ENCODE results near the gene PAX5.

PAX5 gene

GRCh38 chr9:36794461-36794860 lies 239.6 kb downstream of the PAX5 start:
- no peak for TF ChIP-seq CTCF (IDR thresholded peaks at IDR 0.05; ENCODE audit: extremely low read depth, missing control alignments)
- no peak for DNase-seq (ENCODE audit: low spot score)

DNA sequence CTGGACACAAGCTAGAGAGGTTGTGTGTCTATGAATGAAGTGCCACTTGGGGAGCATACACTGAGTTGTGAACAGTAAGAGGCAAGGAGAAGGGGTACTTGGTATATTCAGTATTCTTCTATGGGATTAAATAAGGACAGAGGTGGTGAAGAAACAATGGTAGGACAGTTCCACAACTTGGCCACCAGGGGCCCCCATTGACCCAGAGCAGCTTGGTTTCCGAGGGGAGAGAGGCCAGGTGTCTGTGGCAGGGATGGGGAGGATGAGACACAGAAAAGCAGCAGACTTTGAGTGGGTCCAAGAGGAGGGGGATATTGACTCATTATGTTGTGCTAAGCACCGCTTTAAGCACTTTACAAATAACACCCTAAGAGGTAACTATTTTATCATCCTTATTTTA lies 240.8 kb downstream of the PAX5 start:
- DNase-seq (ENCODE audit: low spot score), result no peak
- TF ChIP-seq CTCF (IDR thresholded peaks at IDR 0.05; ENCODE audit: extremely low read depth, missing control alignments), result no peak

DNA sequence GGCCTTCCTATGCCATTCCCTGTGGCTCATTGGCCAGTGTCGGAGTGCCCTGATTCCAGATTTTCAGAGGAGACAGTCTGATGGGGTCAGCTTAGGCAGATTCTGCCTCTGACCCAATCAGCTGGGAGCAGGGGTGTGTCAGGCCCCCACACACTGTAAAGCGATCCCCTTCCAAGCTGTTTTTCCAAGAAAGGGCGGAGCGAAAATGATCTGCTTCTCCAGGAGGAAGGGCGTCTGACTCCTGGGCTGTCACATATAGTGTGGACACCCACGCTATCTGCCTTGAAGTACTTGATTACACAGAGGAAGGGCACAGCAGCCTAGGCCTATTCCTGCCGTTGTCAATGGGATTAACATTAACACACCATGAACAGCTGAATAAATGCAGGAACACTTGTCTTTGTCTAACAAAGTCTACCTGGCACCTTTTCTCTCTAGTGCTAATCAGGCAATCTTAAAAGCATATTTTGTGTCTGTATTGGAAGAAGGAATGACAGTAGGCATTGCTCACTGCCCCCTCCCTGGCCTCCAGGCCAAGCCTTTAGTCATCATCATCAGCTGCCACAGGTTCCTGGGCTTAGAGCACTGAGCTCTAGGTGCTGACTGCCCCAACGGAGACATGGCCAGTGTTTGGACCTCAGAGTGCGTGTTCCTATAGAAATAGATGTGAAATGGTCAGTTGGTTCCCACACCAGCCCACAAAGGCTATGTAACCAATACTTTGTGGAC lies 242.7 kb downstream of the PAX5 start:
- TF ChIP-seq CTCF (IDR thresholded peaks at IDR 0.05; ENCODE audit: extremely low read depth, missing control alignments), result no peak
- no peak for DNase-seq (ENCODE audit: low spot score)

DNA sequence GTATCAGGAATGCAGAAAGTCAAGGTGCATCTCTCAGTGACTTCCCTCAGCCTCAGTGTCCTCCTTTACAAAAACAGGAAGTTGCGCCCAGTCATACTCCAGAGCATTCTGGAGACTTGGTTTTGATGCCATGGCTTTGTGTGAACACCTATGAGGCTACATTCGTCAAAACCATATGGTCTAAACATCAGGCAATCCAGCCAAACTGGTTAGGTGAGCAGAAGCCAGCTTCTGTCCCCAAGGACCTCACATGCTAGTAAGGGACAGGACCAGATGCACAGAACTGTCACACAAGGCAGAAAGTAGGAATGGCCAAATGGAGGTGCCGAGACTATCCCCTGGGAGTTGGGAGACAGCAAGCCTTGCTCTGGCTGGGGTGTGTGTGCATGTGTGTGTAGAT lies 244.2 kb downstream of the PAX5 start:
- DNase-seq (ENCODE audit: low spot score), result no peak
- no peak for TF ChIP-seq CTCF (IDR thresholded peaks at IDR 0.05; ENCODE audit: extremely low read depth, missing control alignments)

DNA sequence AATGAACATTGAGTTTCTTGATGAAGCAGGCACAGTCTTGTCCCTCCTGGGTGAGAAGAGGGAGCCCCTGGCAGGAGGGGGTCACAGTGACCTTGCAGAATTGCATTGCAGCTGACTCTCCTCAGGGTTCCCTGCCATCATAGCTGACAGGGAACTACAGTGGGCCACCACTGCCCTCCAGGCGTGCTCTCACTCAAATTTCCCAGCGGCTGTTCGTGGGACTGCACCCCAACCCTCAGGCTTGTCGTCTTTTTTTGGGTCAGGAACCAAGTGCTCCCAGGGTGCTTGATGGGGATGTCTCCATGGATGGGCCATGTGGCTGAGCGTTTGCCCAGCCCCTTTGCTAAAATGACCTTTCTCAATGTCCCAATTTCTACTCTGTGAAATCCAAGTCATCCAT lies 245.5 kb downstream of the PAX5 start:
- peak; percentile 30 for DNase-seq (ENCODE audit: low spot score)
- TF ChIP-seq CTCF (IDR thresholded peaks at IDR 0.05; ENCODE audit: extremely low read depth, missing control alignments), result peak; percentile 31

DNA sequence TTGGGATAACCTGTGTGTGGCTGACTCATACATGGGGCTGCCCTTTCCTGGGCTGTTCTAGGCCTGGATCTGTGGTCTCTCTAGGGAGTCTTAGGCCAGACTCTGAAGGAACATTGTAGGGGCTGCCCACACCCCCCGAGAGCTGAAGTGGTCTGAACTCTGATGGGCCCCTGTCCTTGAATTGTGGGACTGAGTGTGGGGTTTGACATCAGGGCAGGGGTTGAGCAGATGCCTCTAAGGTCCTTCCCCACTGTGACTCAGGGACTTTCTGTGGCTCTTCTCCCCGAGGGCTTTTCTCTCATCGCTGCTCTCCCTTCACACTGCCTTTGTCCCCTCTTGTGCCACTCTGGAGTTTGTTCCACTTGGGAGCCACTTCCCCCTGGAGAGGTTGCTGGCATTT lies 246.4 kb downstream of the PAX5 start:
- no peak for DNase-seq (ENCODE audit: low spot score)
- TF ChIP-seq CTCF (IDR thresholded peaks at IDR 0.05; ENCODE audit: extremely low read depth, missing control alignments), result no peak

Data from GM20000 (cell line).